A549 treated with GW870086 at 1 μM for 4 hours (cell line): ENCODE results near the gene C19orf18. TPM values are rescaled to one million over a fixed set of nuclear protein-coding genes. Genes with fewer than 3 reads are reported as not detected.

Source experiments
- total RNA-seq: library from RNA; stranded (reverse); fragments of 200-300 nt; extraction: Qiagen RNA extraction; gene quantifications from 5 replicates; pipeline ENCODE4 v1.2.3, GENCODE V29; 2022; ENCODE audit warnings: low read depth

C19orf18 gene
- not detected in 5 replicates for total RNA-seq

GRCh38 chr19:57974434-57974833, at the start of gene C19orf18:
Gene C19orf18 (minus strand): TSS chr19:57974534. CDS start chr19:57974432, 102 bp downstream.

DNA sequence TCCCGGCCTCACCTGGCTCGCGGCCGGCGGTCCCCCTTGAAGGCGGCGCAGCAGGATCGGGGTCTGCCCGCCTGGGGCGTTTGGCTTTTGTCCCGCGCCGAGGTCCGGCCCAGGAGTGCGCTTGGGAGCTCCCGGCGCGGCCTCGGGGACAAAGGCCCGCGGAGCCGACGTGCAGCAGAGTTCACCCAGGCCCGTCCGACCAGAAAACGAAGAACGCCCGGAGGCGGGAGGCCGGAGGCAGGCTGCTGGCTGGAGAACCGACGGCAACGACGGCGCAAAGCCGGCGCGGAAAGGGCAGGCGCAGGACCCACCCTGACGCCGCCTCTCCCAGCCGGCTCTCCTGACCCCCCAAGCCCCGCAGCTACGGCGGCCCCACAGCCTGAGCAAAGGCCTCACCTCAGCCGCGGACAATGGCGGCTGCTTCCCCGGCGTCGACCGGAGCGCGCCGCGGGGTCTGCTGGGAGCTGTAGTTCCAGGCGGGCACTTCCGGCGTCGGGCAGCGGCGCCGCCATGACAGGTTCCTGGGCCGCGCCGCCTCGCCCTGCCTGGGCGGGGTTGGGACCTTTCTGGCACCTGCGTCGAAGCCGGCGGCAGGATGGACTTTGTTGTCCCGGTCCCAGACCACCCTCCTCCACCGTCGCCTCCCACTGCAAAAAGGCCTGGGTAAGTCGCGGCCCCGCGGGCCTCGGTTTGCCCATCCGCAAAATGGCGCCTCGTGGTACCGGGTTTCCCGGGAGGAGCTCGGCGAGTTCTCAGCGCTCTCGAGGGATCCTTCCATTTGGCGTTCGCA, 28.2 kb upstream of the C19orf18 start, which contains the start of gene ZNF606:
Gene ZNF606, minus strand, starts transcription at position 437 of the 790 bp plus-strand sequence. CDS start 1,501 bp downstream, outside the sequence.

DNA sequence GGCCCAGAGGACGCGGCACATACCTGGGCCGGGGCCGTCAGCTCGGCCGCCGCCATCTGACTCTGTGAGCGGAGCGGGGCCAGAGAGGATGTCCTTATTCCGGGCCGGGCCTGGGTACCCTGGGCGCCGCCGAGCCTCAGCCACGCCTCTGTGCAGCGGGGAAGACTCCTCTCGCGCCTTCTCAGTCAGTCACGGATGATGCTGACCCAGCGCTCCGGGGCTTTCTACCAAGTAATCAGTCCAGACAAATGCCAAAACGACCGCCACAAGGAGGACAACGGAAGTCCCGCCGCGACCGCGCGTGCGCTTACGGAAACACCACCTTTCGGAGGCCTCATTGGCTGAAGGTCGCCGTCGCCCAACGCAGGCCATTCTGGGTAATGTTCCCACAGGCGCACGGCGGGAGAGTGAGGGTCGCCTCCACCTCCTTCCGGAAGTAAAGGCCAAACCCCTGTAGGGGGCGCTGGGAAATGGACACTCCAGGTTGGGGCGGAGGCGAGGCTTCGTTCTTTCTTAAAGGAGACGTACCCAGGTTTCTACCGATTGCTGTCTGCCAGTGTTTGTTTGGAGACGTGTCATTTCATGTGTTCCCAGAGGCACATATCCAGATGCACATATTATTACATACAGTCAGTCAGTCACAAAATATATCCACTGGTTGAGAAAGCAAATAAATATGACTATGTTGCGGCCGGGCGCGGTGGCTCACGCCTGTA, 26.8 kb downstream of the C19orf18 start, which contains the start of gene ZNF256:
Gene ZNF256, minus strand, starts transcription at position 288 of the 716 bp plus-strand sequence. Its CDS starts 232 bp downstream, at position 56.

GRCh38 chr19:57934820-57935665, 39.3 kb downstream of the C19orf18 start, which contains the start of gene ZNF418:
Gene ZNF418 (minus strand): TSS chr19:57935402. CDS start chr19:57933822, 1,580 bp downstream.

GRCh38 chr19:57916168-57916995, 58.0 kb downstream of the C19orf18 start, which contains the start of gene ZNF417:
Gene ZNF417 (minus strand): TSS chr19:57916592. CDS start chr19:57916411, 181 bp downstream.

Other genes with a start within 250 kb of the C19orf18 start
- gene ZNF671, start 246.9 kb downstream of the C19orf18 start, total RNA-seq, result 0.69 to 1.1 TPM (median 1.0 TPM) in 5 replicates
- gene ZNF776, start 227.7 kb downstream of the C19orf18 start, total RNA-seq, result 5.0 to 7.4 TPM (median 5.3 TPM) in 5 replicates
- 5.1 to 7.2 TPM (median 6.6 TPM) in 5 replicates for gene ZNF586, start 204.9 kb downstream of the C19orf18 start, total RNA-seq
- gene ZNF552, start 159.6 kb downstream of the C19orf18 start, total RNA-seq, result 4.0 to 6.7 TPM (median 5.4 TPM) in 5 replicates
- 6.8 to 9.3 TPM (median 8.4 TPM) in 5 replicates for gene ZNF587B, start 144.2 kb downstream of the C19orf18 start, total RNA-seq
- gene ZNF587, start 124.7 kb downstream of the C19orf18 start, total RNA-seq, result 5.2 to 6.7 TPM (median 6.6 TPM) in 5 replicates
- 1.4 to 4.4 TPM (median 2.6 TPM) in 5 replicates for gene ZNF814, start 85.5 kb downstream of the C19orf18 start, total RNA-seq
- 2.8 to 4.6 TPM (median 4.2 TPM) in 5 replicates for gene ZNF417, start 57.9 kb downstream of the C19orf18 start, total RNA-seq
- 0.70 to 1.8 TPM (median 1.1 TPM) in 5 replicates for gene ZNF418, start 39.1 kb downstream of the C19orf18 start, total RNA-seq
- 1.0 to 1.4 TPM (median 1.3 TPM) in 5 replicates for gene ZNF256, start 26.8 kb downstream of the C19orf18 start, total RNA-seq
- 1.3 to 3.4 TPM (median 2.5 TPM) in 5 replicates for gene ZNF606, start 28.3 kb upstream of the C19orf18 start, total RNA-seq
- gene ZSCAN1, start 59.5 kb upstream of the C19orf18 start, total RNA-seq, result not detected in 5 replicates
- gene ZNF135, start 84.7 kb upstream of the C19orf18 start, total RNA-seq, result not detected in 5 replicates
- gene ZSCAN18, start 123.7 kb upstream of the C19orf18 start, total RNA-seq, result 1.9 to 2.7 TPM (median 2.1 TPM) in 5 replicates
- gene ZNF329, start 176.3 kb upstream of the C19orf18 start, total RNA-seq, result 2.6 to 3.4 TPM (median 2.9 TPM) in 5 replicates
- 12.7 to 15.3 TPM (median 13.7 TPM) in 5 replicates for gene ZNF274, start 208.5 kb upstream of the C19orf18 start, total RNA-seq